Activated T-cell treated with anti-CD3 and anti-CD28 coated beads, Interleukin-2, amount 50 U/mL, for 1 hour (primary cell): Measurements from ENCODE around the gene ING2.

Experiments
- DNase-seq: peaks from one replicate; pipeline ENCODE4 v3.0.0-alpha.2; 2020

The ING2 gene

GRCh38 chr4:183499801-183500200 lies 5.1 kb upstream of the ING2 start:
- DNase-seq: no peak

GRCh38 chr4:183503497-183504063 lies 1.3 kb upstream of the ING2 start:
- DNase-seq: no peak

GRCh38 chr4:183504064-183504929 lies 561 bp upstream of the ING2 start:
- DNase-seq: peak; percentile 100

GRCh38 chr4:183505611-183506388 lies 942 bp downstream of the ING2 start:
- peak; percentile 92 for DNase-seq

- DNase-seq: no peak
Observed at GRCh38 chr4:183506389-183506735, 1.5 kb downstream of the ING2 start.

- DNase-seq: no peak
Observed at GRCh38 chr4:183507925-183508696, 3.3 kb downstream of the ING2 start.

GRCh38 chr4:183508697-183509335 lies 4.0 kb downstream of the ING2 start:
- DNase-seq: no peak

GRCh38 chr4:183515411-183515810 lies 10.6 kb downstream of the ING2 start:
- no peak for DNase-seq

- DNase-seq: no peak
Observed at GRCh38 chr4:183517194-183517593, 12.3 kb downstream of the ING2 start.

- DNase-seq: no peak
Observed at GRCh38 chr4:183517781-183518180, 12.9 kb downstream of the ING2 start.

- no peak for DNase-seq
Observed at GRCh38 chr4:183522821-183523220, 18.0 kb downstream of the ING2 start.

GRCh38 chr4:183527326-183527725 lies 22.5 kb downstream of the ING2 start:
- no peak for DNase-seq

GRCh38 chr4:183532821-183533220 lies 28.0 kb downstream of the ING2 start:
- no peak for DNase-seq

GRCh38 chr4:183533698-183534097 lies 28.8 kb downstream of the ING2 start:
- no peak for DNase-seq

GRCh38 chr4:183540410-183541009 lies 35.7 kb downstream of the ING2 start:
- no peak for DNase-seq

GRCh38 chr4:183541010-183541751 lies 36.3 kb downstream of the ING2 start:
- DNase-seq: no peak

- DNase-seq: no peak
Observed at GRCh38 chr4:183541752-183542040, 36.8 kb downstream of the ING2 start.

- DNase-seq: no peak
Observed at GRCh38 chr4:183543435-183543834, 38.6 kb downstream of the ING2 start.

- no peak for DNase-seq
Observed at GRCh38 chr4:183544109-183544508, 39.3 kb downstream of the ING2 start.

GRCh38 chr4:183546376-183546775 lies 41.5 kb downstream of the ING2 start:
- DNase-seq: no peak

GRCh38 chr4:183548306-183548705 lies 43.4 kb downstream of the ING2 start:
- DNase-seq: no peak
